ENCODE data around the gene TRAPPC10.

- no peak for TF ChIP-seq REST (IDR thresholded peaks at IDR 0.05; ENCODE audit: insufficient replicate concordance, low read depth)
- TF ChIP-seq, protein P1, sequence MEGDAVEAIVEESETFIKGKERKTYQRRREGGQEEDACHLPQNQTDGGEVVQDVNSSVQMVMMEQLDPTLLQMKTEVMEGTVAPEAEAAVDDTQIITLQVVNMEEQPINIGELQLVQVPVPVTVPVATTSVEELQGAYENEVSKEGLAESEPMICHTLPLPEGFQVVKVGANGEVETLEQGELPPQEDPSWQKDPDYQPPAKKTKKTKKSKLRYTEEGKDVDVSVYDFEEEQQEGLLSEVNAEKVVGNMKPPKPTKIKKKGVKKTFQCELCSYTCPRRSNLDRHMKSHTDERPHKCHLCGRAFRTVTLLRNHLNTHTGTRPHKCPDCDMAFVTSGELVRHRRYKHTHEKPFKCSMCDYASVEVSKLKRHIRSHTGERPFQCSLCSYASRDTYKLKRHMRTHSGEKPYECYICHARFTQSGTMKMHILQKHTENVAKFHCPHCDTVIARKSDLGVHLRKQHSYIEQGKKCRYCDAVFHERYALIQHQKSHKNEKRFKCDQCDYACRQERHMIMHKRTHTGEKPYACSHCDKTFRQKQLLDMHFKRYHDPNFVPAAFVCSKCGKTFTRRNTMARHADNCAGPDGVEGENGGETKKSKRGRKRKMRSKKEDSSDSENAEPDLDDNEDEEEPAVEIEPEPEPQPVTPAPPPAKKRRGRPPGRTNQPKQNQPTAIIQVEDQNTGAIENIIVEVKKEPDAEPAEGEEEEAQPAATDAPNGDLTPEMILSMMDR (IDR thresholded peaks at IDR 0.05; ENCODE audit: insufficient read depth, low read length): no peak
Observed at GRCh38 chr21:43969115-43969444, 43.0 kb upstream of the TRAPPC10 start.
